ENCODE data around the gene INSRR.

The INSRR gene

DNA sequence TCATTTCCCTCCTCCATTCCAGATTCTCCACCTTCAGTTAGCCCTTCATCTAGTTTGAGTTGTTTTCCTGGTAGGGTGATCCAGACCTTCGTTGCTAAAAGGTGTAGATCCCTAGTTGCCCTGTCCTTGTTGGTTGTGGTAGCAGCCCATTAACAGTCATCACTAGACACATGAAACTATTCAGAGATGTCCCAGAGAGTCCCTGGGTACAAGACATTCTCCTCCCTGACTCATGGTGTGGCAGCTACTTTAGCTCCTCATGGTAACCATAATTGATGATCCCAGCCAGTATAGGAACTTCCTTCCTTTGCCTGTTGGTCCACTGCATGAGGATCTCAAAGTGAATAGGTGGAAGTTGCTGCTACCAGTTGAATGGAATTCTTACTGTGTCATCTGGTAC is 36.2 kb downstream of the INSRR start:
- no peak for DNase-seq

- DNase-seq, result no peak
Observed at GRCh38 chr1:156821801-156822200, 37.1 kb downstream of the INSRR start.

DNA sequence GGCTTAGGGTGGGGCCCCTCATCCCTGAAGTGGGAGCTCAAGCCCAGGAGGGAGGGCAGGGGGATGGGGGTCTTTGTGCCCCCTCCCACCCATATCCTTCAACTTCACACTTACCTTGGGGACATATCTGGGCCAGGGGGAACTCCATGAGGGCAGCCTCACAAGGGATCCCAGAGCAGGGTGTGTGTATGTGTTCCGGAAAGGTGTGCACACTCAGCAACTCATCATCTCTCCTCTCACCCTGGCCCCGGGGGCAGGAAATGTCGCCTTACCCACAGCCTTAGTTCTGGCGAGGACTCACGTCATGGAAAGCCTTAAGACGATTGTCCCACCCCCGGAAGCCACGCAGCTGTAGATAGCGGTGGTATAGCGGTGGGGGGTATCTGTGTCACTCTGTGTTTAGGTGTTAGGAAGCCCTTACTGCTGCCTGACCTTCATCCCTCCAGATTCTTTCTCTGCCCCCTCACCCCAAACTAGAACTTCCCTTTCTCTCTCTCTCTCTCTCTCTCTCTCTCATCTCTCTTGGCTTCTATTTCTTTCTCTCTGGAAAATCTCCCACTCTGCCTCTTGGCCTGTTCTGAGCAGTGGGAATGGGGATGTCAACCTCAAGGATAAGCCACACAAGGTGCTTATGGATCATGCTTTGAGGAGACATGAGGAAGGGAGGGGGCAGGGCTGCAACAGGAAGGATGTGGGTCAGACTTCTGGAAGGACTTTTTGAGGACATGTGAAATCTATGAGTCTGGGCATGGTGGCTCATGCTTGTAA is 42.2 kb downstream of the INSRR start, which contains the start of gene SH2D2A:
Gene SH2D2A, minus strand, starts transcription at position 288 of the 768 bp plus-strand sequence. Its CDS starts 140 bp downstream, at position 148.
- DNase-seq, result peak; percentile 60 to 66

GRCh38 chr1:156815961-156816422 is 42.9 kb downstream of the INSRR start:
- no peak for DNase-seq

GRCh38 chr1:156815307-156815826 is 43.5 kb downstream of the INSRR start:
- DNase-seq, result no peak

GRCh38 chr1:156814571-156815260 is 44.2 kb downstream of the INSRR start:
- no peak for DNase-seq

DNA sequence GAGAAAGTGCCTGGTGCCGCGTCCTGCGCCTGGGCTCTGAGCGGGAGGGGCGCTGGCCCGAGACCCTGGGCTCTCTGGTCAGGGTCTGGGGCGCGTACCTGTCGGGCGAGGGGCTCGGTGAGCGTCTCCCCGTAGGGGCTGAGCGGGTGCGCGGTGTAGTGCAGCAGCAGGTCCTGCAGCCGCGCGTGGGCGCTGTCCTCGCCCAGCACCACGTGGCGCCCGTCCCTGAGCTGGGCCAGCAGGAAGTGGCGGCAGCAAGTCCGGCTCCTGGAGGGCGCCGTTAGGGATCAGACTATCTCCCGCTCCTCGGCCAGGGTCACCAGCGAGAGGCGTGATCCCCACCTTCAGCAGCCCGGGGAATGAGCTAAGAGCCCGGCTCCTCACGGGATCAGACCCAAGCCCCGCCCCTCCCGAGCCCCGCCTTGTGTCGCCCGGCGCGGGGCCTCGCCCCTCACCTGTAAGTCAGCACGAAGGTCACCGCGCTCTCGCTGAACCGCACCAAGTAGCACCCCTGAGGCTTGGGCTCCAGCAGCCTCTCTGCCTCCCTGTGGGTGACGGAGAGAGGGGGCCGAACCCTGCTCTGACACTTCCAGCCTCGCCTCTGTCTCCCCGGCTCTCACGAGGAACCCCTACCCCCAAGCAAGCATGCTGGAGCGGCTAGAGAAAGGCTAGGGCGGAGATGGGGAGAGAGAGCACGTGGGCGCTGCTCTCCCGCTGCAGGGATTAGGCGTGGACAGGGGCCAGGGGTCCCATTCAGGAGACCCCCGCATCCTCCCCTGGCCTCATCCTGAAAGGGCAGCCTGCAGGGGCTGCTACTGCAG is 45.0 kb downstream of the INSRR start:
- peak; percentile 28 to 39 for DNase-seq

DNA sequence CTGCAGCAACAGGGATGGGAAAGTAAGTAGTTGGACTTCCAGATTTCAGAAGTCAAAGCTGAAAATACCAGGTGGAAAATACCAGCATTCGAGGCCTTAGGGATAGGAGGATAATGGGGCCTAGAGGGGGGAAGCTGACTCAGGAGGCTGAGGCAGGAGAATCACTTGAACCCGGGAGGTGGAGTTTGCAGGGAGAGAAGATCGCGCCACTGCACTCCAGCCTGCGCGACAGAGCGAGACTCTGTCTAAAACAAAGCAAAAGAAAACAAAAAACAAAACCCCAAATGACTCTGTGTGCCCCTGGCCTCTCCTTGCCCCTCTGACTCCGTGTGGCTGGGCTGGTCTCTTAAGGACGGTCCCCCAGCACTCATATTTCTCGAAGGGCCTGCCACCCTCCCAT is 45.6 kb downstream of the INSRR start:
- DNase-seq, result no peak

DNA sequence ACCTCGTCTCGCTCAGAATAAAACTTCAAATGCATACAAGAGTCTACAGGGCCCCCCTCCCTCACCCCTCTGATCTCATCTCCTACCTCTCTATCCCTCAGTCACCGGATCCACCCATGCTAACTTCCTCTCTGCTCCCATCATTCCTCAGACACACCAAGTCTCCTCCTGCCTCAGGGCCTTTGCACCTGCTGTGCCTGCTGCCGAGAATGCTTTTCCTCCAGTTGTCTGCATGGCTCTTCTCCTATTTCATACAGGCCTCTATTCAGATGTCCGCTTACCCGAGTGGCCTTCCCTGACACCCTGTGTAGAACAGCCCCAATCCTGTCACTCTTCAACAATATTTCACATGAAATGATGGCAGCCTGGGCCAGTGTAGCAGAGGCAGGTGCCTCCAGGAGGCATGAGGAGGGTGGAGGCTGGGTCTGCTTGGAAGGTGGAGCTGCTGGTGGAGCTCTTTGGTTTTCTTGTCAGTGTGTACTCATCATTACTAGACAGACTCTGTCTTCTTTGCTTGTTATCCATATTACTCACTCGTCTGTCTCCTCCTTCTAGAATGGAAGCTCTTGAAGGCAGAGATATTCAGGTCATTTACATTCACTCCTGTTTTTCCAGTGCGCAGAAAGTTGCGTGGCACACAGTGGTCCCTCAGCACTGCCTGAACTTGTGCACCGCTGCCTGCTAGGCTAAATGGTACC is 46.5 kb downstream of the INSRR start:
- no peak for DNase-seq

- no peak for DNase-seq
Observed at GRCh38 chr1:156811168-156811567, 47.7 kb downstream of the INSRR start.

GRCh38 chr1:156809711-156810366 is 49.1 kb downstream of the INSRR start:
- DNase-seq, result no peak

GRCh38 chr1:156809281-156809680 is 49.6 kb downstream of the INSRR start:
- no peak for DNase-seq

DNA sequence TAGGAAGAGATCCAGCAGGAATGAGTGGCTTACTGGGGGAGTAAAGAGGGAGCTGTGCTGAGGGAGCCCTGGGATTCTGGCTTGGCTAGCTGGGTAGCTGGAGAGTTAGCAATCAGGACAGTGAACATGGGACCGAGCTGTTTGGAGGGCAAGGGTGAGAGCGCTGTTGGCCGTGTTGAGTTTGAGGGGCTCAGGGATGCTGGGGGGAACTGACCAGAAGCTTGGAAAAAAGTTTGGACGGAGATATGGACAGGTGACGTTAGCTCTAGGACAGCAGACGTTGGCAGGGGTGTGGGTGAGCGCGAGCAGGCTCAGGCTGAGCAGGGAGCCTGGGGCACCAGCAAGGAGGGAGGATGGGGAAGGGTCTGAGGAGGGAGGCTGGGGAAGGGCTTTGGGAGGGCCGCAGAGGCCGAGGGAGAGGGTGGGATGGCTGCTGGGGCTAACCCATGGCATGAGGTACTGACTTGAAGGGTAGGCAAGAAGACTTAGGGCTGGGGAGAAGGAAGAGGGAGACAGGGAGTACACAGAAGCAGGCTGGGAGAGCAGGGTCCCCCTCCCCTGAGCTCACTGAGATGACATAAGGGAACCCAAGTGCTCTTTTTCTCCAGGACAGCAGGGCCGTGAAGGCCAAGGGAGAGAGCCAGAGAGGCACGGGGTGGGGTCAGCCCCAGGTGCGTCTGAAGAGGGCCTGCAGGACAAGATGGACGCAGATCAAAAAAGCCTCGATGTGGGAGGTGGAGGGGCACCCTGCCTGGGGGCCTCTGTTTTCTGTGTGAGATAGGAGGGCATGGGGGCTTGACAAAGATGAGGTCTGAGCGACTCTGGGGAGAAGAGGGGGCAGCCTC is 50.5 kb downstream of the INSRR start:
- no peak for DNase-seq

GRCh38 chr1:156807627-156808026 is 51.3 kb downstream of the INSRR start:
- DNase-seq, result no peak

DNA sequence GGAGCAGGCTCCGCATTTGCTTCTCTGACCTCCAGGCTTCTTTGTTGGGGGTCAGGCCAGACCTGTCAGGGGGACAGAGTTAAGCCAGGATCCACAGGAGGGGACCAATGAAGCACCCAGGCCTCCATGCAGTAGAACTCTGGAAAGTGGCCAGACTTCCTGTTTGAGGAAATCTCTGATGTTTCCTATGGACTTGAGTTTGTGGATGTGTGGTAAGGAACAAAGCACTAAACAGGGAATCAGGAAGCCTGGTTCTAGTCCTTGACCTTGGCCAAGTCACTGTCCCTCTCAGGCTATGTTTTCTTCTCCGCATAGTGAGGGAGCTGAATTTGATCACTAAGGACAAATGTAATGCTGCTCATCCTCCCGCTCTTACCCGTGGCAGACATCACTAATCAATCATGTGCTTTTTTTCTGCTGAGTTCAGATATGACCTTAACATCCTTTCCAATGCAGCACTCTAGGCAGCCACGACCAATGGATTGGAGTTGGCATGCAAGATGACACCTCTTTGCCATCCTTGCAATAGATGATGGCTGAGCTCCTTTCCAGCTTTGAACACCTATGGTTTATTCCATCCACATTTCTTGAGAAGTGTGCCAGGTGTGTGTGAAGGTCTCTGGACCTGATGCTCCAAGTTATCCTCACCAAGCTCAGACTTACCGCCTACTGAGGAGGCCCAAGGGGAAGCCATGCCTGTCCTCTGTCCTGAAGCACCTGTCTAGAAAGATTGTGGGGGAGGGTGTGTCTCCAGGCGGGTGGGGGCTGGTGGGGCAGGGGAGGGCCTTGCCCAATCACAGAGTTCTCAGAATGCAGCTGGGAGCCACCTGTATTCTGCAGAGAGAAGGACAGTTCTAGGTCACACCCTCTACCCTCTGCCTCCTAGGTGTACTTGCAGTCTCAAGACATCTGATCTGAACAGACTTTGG is 52.1 kb downstream of the INSRR start:
- DNase-seq, result no peak

DNA sequence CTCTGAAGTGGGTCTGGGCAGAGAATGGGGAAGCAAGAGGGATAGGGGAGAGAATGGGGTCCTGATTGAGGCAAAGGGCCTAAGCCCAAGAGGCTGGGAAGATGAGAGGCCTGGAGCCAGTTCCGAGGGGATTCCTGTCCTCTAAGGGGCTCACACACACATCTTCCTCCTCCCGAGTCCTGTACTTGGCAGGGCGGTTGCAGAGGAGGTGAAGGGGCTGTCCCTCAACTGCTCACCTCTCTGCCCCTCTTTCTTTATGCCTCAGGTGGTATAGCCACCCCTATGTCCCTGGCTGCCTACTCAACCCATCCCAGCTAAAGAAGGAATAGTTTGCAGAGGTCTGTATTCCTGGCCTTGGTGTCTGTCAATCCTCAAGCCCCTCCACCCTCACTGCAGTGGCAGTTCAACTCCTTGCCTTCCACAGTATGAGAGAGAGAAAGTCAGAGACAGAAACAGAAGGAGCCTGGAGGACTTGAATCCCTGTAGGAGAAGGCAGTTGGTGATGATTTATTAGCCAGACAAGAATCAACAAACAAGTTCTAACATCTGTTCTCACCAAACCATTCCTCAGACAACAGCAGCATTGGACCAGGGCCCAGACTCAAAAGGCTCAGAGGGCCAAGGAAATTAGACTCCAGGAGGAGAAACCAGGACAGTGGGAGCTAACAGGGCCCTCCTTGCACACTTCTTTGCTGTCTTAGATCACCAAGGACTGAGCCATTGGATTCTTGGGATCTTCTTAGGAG is 53.0 kb downstream of the INSRR start:
- no peak for DNase-seq

DNA sequence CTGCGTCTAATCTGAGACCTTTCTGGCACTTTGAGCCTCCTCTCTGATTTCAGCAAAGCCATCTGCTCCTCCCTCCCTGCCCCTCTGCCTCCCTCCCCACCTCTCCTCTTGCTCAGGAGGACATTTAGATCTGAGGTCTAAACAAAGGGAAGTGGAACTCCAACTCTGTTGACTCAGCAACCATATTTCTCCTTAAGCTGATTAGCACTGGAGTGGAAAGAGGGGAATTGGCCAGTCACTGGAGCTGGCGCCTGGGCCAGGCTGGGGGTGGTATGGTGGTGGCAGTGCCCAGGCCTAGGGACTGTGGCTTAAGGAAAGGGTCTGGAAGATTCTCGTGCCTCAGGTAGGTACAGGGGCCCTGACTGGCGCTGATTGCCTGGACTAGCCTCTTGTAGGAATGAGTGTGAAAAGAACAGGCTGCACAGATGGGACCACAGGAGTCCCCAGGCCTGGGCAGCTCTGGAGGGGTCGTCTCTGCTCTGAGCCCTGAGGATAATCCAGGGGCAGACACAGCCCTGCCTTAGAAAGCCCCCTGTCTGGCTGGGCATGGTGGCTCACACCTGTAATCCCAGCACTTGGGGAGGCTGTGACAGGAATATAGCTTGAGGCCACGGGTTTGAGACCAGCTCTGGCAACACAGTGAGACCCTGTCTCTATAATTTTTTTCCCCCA is 54.2 kb downstream of the INSRR start:
- peak; percentile 12 to 22 for DNase-seq

GRCh38 chr1:156804026-156804425 is 54.9 kb downstream of the INSRR start:
- no peak for DNase-seq

Measured in Kasumi-1 (cell line).